NOMO-1 treated with dmso at 0.1 percent for 144 hours (cell line): ENCODE data around the gene MAP2.
"Not testable (repeated sequence)": the region's sequence is repeated elsewhere in the genome, so short reads cannot be mapped to it uniquely, and the experiment has no call there.

Experiments
- DNase-seq: peaks from one replicate; lab custom pipeline; 2025; ENCODE audit not compliant: unreplicated experiment; lab: John Stamatoyannopoulos, UW

MAP2 gene

DNA sequence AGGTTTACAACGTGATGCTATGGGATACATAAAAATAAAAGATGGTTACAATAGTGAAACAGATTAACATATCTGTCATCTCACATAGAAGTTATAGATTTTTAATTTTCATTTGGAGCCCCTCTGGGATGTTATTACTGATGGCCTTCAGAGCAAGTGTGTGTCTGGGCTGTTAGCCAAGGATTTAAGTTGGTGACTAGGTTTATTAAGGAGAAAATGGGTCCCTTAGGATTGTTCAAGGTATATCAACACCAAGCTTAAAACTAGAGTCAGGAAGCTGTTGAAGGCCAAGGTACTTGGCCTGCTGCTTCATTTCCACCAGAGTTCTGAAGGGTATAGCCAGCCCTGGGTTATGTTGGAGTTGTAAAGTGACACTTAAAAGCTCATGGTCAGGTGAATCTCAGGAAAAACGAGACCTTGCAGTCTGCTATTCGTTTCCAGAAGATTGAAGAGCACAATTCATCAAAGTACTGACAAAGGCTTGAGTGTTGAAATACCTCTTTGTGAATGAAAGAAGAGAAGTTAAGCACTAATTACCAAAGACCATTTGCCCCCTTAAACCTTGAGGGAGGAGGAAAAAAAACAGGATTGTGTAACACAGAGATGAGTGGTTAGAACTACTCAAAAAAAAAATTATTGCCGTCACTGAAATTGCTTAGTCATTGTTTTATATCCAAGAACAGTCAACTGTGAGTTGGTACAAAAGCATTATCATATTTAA, 48.4 kb downstream of the MAP2 start:
- DNase-seq, result peak; percentile 88

DNA sequence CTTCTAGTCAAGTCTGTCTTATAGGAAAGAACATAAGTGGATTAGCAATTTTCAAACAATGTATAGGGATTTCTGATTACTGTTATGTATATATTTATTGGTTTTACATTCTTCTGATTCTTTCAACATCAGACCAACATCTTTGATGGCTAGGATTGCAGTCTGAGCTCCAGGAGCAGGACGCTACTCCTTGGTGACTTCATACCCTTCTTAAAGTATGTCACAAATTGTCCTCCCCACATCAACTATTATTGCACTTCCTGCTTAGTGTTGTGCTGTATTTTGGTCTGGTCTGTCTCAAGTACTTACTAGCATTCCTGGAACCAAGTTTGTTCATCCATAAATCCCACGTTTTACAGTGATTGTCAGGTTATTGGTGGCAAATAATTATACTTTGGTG, 49.0 kb downstream of the MAP2 start:
- DNase-seq, result no peak

DNA sequence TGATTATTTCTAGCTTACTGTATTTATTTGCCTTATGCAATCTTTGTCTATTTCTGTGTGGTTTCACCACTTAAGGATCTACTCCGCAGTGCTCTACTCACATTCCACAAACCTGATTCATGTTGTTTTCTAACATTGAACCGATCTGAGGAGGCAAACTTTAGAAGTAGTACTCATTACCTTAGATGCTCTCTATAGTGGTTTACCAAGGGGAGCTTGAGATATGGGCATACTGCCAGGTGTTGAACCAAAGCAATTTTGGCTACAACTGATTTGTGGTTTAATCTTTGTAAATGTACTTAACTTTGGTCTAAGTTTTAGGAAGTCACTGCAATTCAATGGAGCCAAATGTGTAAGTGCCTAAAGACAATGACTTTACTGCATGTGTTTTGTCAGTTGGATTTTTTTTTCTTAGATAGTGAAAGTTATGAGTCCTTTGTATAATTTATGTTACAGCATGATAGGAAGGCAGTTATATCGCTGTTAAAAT, 50.1 kb downstream of the MAP2 start:
- DNase-seq, result peak; percentile 15

DNA sequence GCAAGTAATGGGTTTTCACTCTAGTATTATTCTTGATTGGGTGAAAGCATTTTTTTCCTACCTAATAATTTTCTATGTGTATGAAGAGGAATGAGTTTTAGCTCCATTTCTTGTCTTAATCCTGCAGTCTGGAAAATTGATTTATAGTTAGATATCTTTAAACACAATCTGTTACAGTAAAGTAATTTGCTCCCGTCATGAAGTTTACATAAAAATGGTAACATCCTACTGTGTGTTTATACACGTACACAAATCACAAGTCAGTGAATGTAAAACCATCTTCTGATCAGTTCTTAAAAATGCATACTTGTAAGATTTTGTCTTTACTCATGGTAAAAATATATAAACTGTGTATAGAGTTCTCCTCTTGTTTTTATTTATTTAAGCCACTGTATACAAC, 51.1 kb downstream of the MAP2 start:
- no peak for DNase-seq

DNA sequence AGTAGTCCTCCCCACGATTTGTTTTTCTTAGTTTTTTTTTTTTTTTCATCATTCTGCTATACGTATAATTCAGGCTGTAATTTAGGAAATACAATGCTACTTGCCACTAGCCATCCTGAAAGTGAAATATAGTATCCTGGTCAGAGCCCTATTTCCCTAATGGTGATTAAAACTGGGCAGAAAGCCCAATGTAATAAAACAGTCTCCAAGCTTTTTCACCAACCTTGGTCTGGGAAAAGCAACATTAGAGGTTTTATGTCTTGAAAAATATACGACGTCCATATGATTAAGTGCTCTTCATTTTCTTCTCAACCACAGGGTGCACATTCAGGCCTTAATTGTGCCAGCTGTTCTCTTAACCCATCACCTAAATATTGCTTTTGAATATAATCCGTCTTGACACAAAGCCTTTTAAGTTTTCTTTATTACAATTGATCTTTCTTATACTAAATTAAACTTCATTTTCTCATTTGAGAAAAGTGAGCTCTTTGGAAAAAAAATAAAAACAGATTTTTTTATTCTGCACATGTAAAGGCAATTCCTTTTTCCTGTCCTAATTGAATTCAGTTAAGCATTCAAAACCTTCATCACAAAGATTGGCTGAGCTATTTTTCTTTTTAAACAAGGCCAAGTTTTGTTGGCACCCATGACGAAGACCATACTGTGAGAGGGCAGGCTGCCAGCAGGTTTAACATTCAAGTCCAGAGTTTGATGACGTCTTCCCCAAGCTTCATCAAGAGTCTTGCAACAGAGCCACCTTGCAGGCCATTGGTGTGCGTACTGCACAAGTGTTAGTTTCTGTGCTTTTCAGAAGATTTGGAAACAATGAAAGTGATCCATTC, 52.7 kb downstream of the MAP2 start:
- no peak for DNase-seq

DNA sequence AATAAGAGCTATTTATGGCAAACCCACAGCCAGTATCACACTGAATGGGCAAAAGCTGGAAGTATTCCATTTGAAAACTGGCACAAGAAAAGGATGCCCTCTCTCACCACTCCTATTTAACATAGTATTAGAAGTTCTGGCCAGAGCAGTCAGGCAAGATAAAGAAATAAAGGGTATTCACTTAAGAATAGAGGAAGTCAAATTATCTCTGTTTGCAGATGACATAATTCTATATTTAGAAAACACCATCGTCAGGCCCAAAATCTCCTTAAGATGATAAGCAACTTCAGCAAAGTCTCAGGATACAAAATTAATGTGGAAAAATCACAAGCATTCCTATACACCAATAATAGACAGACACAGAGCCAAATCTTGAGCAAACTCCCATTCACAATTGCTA, 68.4 kb downstream of the MAP2 start:
- not testable (repeated sequence) for DNase-seq

DNA sequence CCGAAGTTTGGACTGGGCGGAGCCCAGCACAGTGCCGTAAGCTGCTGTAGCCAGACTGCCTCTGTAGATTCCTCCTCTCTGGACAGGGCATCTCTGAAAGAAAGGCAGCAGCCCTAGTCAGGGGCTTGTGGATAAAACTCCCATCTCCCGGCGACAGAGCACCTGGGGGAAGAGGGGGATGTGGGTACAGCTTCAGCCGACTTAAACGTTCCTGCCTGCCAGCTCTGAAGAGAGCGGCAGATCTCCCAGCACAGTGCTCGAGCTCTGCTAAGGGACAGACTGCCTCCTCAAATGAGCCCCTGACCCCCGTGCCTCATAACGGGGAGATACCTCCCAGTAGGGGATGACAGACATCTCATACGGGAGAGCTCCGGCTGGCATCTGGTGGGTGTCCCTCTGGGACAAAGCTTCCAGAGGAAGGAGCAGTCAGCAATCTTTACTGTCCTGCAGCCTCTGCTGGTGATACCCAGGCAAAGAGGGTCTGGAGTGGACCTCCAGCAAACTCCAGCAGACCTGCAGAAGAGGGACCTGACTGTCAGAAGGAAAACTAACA, 71.3 kb downstream of the MAP2 start:
- not testable (repeated sequence) for DNase-seq

DNA sequence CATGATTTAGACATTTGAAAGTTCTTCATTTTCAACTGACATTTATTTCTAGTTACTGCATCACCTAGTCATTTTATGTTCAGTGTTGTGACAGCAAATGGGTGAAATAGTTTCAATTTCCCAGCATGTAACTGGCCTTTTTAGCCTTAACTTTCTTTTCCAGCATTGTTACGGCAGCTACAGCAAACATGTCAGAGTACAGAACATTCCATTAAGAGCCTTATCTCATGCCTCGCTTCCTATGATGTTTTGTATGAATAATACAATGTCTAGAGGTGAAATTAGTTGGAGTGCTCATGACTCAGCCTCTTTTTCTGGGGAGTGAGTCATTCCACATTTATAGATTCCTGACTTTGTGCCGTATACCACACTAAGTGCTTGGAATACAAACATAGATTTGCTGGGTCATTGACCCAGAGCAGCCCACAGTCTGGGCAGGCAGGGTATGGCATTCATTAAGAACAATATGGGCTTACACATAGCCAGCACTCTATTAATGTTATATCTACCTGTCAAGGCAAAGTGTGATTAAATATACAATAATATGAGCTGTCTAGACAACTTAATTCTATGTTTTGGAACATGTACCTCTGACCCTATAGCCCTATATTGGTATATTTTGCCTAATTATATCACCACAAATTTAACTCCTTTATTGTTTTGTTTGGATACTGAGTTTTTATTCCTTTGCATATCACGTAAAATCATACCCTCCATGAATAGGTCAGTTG, 72.2 kb downstream of the MAP2 start:
- DNase-seq, result no peak

DNA sequence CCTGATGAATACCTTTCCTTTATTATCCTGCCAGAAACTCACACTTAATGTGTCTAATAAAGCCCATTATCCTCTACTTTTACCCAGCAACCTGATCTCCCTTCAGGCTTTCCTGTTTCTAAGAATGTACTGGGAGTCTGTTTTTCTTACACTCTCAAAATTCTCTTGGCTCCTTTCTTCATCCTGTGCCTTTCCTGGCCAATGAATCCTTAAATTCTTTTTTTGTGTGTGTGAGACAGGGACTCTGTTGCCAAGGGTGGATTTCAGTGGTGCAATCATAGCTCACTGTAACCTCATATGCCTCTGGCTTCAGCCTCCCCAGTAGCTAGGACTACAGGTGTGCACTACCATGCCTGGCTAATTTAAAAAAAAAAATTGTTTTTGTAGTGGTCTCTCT, 72.7 kb downstream of the MAP2 start:
- no peak for DNase-seq

DNA sequence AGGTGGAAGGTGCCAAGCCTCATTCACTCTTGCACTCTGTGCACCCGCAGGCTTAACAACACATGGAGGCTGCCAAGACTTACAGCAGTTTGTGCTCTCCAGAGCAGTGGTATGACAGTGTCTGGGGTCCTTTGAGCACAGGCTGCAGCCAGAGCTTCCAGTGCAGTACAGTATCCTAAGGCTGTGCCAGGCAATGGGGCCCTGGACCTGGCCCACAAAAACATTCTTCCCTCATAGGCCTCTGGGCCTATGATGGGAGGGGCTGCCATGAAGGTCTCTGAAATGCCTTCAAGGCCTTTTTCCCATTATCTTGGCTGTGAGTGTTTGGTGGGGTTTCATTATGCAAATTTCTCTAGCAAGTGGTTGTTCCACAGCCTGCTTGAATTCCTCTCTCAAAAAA, 74.8 kb downstream of the MAP2 start:
- DNase-seq, result no peak

DNA sequence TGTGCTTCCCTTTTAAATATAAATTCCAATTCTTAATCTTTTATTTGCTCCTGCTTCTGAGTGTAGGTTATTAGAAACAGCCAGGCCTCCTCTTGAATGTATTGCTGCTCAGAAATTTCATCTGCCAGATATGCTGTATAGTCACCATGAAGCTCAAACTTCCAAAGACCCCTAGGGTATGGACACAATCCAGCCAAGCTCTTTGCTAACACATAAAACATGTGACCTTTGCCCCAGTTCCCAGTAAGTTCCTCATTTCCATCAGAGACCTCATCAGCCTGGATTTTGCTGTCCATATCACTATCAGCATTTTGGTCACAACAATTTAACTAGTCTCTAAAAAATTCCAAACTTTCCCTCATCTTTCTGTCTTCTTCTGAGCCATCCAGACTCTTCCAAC, 75.2 kb downstream of the MAP2 start:
- no peak for DNase-seq

DNA sequence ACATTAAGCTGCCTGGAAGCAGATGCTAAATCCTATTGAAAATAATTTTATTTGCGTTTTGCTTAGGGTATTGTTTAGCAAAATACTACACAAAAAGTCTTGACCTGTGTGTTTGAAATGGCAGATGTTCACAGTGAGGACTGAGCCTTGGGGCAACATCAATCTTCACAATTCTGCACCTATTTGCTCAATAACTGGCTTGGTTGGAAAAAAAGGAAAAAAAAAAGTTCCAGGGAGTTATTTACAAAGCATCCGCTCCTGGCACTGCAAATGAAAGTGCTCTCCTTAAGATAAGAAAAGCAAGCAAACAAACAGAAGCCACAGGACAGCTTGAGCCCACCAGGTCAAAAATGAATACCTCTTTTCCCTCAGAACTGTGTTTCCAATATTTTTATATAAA, 77.7 kb downstream of the MAP2 start:
- no peak for DNase-seq

DNA sequence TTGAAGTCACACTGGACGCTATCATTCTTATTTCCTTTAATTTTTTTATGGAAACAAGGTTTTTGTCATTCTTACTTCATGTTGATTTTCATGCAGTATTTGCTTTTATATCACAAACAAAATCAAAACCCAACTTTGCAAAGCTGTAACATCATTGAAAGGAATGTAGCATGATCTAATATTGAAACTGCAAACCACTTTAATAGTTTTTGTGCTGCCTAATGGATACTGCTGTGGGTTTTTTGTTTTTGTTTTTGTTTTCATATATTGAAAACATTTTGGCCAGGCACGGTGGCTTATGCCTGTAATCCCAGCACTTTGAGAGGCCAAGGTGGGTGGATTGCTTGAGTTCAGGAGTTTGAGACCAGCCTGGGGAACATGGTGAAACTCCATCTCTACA, 81.6 kb downstream of the MAP2 start:
- no peak for DNase-seq

DNA sequence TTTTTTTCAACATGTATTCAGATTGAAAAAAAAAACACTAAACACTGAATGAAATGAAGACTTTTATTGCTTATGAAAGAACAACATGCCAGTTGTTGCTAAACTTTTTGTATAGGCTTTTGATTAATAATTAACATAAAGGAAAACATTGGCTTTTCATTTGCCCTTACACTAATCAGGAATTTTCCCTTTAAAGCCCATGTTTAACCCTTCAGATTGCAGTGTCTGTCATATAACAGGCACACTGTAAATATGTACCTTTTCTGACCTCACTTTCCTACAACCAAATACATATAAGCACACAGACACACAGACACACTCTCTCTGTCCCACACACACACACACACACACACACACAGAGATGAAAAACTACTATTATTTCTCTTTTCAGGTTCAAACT, 84.4 kb downstream of the MAP2 start:
- DNase-seq, result no peak

DNA sequence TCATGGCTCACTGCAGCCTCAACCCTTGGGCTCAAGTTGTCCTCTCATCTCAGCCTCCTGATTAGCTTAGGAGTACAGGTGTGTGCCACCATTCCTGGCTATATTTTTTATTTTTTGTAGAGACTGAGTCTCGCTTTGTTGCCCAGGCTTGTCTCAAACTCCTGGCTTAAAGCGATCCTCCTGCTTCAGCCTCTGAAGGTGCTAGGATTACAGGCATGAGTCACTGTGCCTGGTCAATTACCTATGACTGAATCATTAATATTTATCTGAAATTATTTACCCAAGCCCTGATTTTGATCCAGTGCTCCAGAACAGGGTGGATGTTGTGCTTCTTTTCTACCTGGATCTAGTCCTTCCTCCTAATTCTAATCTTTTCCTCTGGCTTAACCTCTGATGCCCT, 87.8 kb downstream of the MAP2 start:
- no peak for DNase-seq

DNA sequence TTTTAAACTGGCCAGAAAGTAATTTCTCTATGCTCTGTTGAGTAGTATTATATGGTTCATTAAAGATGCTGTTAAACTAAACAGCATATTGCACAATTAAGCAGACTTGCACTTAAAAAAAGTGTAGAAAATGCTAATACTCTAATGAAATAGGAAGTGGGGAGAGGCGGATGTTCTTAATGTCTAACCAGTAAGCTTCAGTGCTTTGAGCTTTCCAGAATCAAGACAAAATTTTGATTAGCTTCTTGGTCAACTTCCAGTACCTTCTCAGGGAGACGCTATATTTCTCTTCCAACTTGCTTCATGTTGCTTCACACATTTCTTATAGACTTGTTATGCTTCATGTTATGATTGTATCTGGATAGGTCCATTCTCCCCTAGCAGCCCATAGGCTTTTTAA, 89.1 kb downstream of the MAP2 start:
- DNase-seq, result no peak

DNA sequence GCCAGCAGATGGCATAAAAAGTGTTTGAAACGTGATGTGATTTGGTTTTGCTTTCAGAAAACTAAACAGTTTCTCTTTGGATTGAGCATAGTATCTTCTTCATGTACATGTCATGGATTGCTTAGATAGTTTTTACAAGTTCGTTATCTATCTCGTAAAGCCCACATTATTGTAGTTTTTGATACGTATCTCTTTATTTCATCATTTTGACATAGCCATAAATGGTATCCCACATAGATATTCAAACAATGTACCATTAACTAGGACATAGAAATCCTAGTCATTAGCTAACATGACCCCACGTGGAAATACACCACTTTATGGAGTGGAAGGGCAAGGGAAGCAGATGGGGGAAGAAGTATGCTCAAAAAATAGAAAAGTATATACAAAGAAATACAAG, 93.6 kb downstream of the MAP2 start:
- DNase-seq, result no peak

DNA sequence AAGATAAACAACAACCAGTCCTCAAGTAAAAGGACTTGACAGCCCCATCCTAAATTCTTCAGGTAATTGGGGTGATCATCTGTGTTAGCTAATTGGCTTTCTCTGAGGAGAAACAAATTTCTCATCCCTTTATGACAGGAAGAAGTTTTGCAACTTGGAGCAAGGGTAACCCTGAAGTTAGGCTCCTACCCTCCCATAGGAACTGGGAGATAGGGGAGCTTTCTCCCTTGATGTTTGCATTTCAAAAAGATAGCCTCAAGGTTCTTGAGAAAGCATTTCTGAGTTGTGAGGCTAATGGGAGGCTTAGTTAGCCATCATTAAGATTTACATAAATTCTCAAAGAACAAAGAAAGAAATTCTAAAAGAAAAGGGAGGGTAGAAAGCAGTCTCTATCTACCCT, 95.4 kb downstream of the MAP2 start:
- DNase-seq, result no peak

DNA sequence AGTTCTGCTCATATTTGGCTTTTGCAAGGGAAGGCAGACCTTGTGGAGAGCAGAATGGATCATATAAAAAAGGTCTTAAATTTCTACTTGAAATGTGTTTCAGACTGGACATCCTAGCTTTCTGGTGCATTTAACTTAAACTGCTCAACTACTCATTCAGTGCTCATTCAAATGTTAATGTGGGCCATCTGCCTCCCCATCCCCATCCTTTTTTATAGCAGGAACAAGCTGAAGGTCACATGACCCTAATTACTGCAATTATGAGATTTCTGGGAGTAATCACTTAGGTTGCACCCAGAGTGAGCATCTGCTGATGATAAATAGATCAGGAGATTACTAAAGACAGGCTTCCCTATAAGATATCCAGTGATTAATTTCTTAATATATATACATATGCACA, 96.1 kb downstream of the MAP2 start:
- DNase-seq, result no peak

DNA sequence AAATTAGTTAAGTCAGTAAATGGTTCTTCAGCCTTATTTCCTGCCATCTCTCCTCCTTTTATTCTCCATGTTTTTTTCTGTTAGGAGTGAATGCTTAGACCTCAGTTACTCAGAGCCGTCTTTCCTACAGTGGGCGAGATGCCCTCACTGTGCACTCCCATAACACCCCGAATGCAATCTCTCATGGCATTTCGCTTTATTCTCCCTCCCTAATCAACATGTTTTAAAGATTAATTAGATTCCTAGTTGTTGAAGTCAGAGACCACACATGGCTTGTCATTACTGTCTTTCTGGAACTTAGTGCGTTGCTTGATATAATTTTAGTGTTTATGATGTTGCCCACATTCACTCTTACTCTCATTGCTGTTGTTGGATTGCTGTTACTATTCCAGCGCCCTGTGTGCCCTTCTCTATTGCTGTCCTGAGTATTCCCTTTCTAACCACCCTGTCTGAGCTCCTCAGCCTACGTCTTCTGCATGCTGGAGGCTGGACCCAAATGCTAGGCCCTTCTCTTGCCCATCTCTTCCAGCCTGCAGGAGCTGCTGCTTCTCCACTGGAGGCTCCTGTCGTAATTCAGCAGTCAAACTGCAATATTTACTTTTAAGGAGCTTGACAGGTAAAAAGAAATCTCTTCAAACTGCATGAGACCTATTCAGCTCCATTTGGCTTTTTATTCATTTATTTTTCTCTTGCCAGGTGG, 99.3 kb downstream of the MAP2 start:
- DNase-seq, result no peak

DNA sequence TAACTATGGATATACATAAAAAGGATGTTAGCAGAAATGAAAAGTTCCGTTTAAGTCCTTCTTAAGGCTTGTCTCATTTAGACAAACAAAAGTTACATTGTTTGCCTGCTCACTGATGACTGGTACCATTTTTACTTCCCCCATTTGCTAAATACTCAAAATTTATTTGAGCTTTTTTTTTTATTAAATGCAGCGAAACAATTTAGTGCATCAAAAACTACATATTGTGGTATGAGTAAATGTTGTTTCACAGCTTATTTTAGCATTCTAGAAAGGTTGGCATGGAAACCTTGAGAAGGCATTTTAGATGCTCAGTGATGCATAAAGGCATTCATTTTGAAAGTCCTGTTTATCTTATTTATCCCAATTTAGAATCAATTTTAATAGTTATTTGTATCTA, 100.0 kb downstream of the MAP2 start:
- no peak for DNase-seq
